GM10248 (cell line): Measurements from ENCODE around the gene HIKESHI.

Experiments used
- CTCF ChIA-PET: fragments of 300-600 bp; sonication (Branson Sonifier 250); formaldehyde crosslinking; extraction: SDS; loops from one replicate; lab custom pipeline; 2021; ENCODE audit warnings: antibody characterized with exemption; lab: Yijun Ruan, JAX
- POLR2A ChIA-PET: fragments of 350-650 bp; sonication (Branson Sonifier 250); formaldehyde crosslinking; extraction: SDS; loops from one replicate; lab custom pipeline; 2020; ENCODE audit warnings: antibody characterized with exemption; lab: Yijun Ruan, JAX
- DNase-seq: peaks from one replicate; pipeline ENCODE4 v3.0.0; 2012; ENCODE audit errors: extremely low spot score
- CTCF ChIP-seq: IDR thresholded peaks from 2 replicates; pipeline ENCODE4 v1.5.1; 2012; ENCODE audit warnings: mild to moderate bottlenecking, low read depth; ENCODE audit errors: extremely low read depth, missing control alignments, control extremely low read depth

Gene HIKESHI, protein sequence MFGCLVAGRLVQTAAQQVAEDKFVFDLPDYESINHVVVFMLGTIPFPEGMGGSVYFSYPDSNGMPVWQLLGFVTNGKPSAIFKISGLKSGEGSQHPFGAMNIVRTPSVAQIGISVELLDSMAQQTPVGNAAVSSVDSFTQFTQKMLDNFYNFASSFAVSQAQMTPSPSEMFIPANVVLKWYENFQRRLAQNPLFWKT

GRCh38 chr11:86302092-86302793, at the start of gene HIKESHI:
TSS of gene HIKESHI (plus strand) at chr11:86302240. CDS start at chr11:86302449, 209 bp downstream.
- no peak for TF ChIP-seq CTCF
- peak; percentile 88 for DNase-seq
- ChIA-PET POLR2A (no interaction called here), CTCF (interaction anchor here (0.9 to 4.2 kb wide), 5 partner anchors 8 to 32 kb away, joined by 3 to 43 read pairs (median 4); no protein-coding TSS in a partner anchor)

DNA sequence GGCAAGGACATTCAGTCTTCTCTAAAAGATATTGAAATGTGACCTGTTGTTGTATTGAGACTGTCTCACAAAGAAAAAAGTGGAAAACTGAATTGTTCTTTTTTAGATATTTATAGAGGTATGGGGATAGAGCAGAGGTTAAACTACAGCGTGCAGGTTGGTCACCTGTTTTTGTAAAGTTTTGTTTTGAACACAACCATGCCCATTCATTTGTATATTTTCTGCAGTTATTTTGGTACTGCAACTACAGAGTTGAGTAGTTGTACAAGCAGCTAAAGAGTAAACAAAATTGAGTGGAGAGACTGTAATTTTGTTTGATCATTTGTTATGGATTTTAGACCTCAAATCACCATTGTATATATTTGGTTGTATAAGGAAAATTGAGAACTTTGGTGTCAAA, 46.1 kb upstream of the HIKESHI start:
- CTCF ChIA-PET, result interaction anchor here (1.5 kb wide), 1 partner anchor 10 kb away, joined by 4 read pairs; no protein-coding TSS in a partner anchor
- peak; percentile 34 for DNase-seq
- TF ChIP-seq CTCF, result no peak
- POLR2A ChIA-PET, result interaction anchor here (1.0 kb wide), 1 partner anchor 11 kb away, joined by 3 read pairs; the partner anchor contains the start of gene EED

DNA sequence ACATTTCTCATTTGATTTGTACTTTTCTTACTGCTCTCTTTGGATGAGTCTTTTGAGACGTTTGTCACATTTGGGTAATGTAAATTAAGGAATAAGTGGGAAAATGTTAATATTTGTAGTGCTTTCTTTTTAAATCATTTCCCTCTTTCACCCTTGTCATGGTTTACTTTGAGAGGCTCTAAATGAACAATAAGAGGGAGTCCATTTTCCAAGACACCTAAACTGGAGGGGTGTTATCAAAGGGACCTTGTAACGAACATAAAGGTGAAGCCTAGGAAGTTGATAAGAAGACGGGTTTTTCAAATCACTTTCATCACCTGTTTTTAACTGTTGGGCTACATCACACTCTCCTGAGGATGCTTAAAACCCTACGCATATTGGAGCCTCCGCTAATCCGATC, 45.4 kb upstream of the HIKESHI start:
- POLR2A ChIA-PET, result interaction anchor here (1.0 kb wide), 1 partner anchor 12 kb away, joined by 3 read pairs; the partner anchor contains the start of gene EED
- DNase-seq, result no peak
- CTCF ChIA-PET, result interaction anchor here (0.9 to 1.5 kb wide), 4 partner anchors 8 to 288 kb away, joined by 3 to 4 read pairs (median 3); no protein-coding TSS in a partner anchor
- no peak for TF ChIP-seq CTCF

GRCh38 chr11:86257446-86257845, 44.6 kb upstream of the HIKESHI start:
- POLR2A ChIA-PET, result no interaction called here
- TF ChIP-seq CTCF, result no peak
- CTCF ChIA-PET, result interaction anchor here (0.9 to 1.1 kb wide), 4 partner anchors 9 to 289 kb away, joined by 3 read pairs; no protein-coding TSS in a partner anchor
- DNase-seq, result no peak

DNA sequence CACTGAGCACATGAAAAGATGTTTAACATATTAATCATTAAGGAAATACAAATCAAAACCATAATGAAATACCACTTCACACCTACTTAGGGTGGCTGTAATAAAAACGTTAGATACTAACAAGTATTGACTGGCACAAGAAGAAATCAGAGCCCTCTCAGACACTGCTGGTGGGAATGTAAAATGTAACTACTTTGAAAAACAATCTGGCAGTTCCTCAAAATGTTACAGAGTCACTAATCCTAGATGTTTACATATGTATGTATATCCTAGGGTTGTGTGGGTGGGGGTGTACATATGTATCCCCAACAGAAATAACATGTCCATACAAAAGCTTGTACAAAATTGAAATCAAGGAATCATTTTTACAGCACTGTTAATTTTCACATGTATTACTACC, 42.3 kb upstream of the HIKESHI start:
- ChIA-PET CTCF (interaction anchor here (0.9 to 3.0 kb wide), 9 partner anchors 8 to 216 kb away, joined by 3 to 12 read pairs (median 3); no protein-coding TSS in a partner anchor), POLR2A (no interaction called here)
- TF ChIP-seq CTCF, result no peak
- no peak for DNase-seq

- CTCF ChIA-PET, result interaction anchor here (1.0 to 3.0 kb wide), 3 partner anchors 9 to 220 kb away, joined by 3 to 12 read pairs (median 7); no protein-coding TSS in a partner anchor
Observed at GRCh38 chr11:86261328-86261727, 40.7 kb upstream of the HIKESHI start.

More at GRCh38 chr11:86261328-86261727, 40.7 kb upstream of the HIKESHI start:
- POLR2A ChIA-PET, result no interaction called here
- TF ChIP-seq CTCF, result no peak
- DNase-seq, result no peak
